Right ventricle myocardium inferior (tissue), 1 donor: Measurements from ENCODE around the gene LUZP1. TPM values are rescaled to one million over a fixed set of nuclear protein-coding genes. Genes with fewer than 3 reads are reported as not detected.

Experiments used
- ATAC-seq: fragments of 200-7000 bp; cut with Tn5 transposase; one replicate; pipeline ENCODE4 v1.9.1; 2020; ENCODE audit warnings: mild to moderate bottlenecking, moderate library complexity
- DNase-seq: peaks from one replicate; pipeline ENCODE4 v3.0.0; 2021; ENCODE audit errors: missing footprints
- intact Hi-C: fragments of 100-400 bp; cut with DNase I; formaldehyde crosslinking; loops from one replicate; pipeline ENCODE4 v1.11.0; 2022
- total RNA-seq: library from RNA; stranded (reverse); fragmentation: NEBNext Ultra II Directional; extraction: Animal tissue kit (Norgen Biotek cat#: 25700); gene quantifications from one replicate; pipeline ENCODE4 v1.2.1, GENCODE V29; 2021
- donor health status: DM: no; HTN: yes; CAD: no; lungs with severe emphysema.

Gene LUZP1
- total RNA-seq, 1 donor from 2014 or later, result 30.4 TPM

DNA sequence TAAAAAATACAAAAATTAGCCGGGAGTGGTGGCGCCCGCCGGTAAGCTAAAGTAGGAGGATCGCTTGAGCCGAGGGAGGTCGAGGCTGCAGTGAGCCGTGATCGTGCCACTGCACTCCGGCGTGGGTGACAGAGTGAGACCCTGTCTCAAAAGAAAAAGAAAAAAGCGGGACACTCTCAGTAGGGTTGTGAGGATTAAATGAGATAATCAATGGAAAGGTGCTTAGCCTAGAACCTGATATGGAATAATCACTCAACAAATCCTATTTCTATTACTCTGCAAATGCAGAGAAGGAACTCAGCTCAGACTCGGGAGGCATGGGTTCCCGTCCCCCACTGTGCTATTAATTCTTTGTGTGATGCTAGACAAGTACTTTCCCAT lies 529 bp upstream of the LUZP1 start:
- intact Hi-C loops, result loop anchor here (5.0 kb wide), 1 partner anchor 47 kb away; no protein-coding TSS in a partner anchor
- DNase-seq (no peak), ATAC-seq (no peak)

DNA sequence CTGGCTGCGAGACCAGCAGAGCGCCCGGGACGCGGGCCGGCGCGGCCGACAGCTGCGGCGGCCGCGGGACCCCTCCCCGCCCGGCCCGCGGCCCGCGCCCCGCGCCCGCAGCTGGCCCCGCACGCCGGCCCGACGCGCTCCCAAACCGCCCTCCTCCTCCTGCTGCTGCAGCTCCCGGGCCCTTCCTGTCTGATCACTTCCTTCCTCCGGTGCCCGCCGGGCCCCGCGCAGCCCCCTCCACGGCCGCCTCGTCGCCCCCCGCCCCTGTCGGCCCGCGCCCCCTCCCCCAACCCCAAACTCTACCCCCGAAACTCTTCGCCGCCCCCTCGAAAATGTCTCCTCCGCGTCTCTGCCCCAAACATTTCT lies 594 bp downstream of the LUZP1 start:
- peak; percentile 60 for DNase-seq
- ATAC-seq, result no peak
- intact Hi-C loops, result loop anchor here (5.0 kb wide), 1 partner anchor 46 kb away; no protein-coding TSS in a partner anchor

DNA sequence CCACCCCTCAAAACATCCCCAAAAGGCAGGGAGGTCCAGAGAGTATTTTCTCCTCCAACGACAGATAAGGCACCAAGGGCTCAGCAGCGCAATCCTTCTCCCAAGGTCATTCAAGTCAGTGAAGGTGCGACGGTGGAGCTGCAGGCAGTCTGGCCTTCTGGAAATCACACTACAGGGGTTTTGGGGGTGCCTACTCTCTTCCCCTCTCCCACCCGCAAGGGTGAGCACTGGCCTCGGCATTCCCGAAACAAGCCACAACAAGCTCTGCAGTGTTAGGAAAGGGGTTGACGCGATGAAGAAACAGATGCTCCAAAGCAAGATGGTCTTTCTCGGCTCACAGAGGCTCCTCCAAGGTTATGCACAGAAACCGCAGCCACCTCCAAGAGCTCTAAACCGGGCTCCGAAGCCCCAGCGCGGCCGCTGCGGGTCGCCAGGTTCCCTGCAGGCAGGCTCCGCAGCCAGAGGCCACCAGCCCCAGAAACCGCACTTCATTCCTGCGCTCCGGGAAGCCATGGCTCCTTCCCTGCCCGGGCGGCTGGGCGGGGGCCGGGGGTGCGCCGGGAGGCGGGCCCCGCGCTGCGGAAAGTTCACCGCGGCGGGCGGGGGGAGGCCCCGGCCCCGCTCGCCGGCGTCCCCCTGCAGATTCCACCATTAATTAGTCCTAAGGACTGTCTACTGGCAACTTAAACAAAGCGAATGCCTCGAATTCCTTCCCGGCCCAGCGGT lies 1.1 kb downstream of the LUZP1 start:
- DNase-seq (peak; percentile 81), ATAC-seq (peak; percentile 42)
- intact Hi-C loops, result loop anchor here (5.0 kb wide), 1 partner anchor 45 kb away; no protein-coding TSS in a partner anchor

DNA sequence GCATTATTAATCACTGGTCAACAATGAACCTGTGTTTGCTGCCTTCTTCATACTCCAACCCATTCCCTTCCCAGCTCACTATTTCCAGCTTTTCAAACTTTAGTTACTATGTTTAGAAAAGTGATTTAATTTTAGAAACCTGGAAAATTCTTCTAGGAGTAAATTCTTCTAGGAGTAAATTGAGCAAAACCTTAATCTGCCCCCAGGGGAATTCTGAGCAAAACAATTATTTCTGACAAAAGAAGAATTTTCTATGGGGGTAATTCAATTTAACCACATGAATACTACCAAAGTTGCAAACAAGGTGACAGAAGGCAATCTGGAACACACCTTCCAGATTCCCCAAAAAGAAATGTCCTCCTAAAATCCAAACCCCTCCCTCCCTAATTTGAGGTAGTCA lies 1.8 kb downstream of the LUZP1 start:
- ATAC-seq (no peak), DNase-seq (no peak)
- intact Hi-C loops, result loop anchor here (5.0 kb wide), 1 partner anchor 45 kb away; no protein-coding TSS in a partner anchor

DNA sequence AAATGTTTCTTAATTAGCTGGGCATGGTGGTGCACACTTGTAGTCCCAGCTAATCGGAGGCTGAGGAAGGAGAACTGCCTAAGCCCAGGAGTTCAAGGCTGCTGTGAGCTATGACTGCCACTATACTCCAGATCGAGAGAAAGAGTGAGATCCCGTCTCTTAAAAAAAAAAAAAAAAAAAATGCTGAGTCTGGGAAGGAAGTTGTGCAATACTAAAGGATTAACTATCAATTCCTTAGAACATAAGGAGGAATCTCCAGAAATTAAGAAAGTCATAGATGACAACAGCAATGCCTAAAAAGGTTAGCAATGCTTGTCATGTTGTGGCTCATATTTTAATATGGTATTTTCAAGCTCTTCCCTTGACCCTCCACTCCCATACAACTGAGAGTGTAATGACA lies 5.3 kb downstream of the LUZP1 start:
- DNase-seq (no peak), ATAC-seq (no peak)
- intact Hi-C loops, result no loop called here

DNA sequence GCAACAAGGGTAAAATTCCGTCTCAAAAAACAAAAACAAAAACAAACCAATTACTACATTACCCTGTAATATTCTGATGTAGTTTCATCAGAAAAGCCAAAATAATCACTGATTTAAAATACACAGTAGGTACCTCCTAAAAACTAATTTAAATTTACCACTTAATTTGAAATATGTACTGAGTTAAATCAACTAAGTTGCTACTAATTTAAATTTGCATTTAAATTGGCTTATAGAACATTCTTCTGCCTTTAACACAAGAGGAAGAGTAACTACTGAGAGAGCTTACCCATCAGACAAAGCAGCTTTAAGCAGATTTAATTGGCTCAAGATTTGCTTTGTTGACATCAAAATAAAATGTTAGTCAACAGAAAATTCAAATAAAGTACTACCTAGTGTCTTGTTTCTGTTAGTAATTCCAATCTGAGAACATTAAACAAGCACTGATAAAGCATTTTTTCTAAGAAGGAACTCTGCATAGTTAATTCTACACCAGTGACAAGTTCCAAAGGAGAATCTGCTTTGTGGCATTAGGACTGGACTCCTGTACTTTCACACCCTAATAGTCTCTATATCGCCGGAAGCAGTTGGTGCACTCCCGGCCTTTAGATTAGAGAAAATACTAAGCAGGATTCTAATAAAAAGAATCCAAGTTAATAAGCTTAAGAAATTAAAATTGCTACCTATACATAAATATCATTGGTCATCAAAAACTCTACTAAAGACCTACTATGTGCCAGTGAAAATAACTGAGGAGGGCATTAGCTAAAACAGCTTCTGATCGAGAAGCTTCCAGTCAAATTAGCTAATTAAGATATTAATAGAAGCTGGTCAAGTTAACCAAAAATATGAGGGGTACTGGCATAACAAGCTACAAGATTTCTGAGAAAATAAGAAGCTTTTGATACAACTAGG lies 8.4 kb downstream of the LUZP1 start:
- ATAC-seq (no peak), DNase-seq (no peak)
- intact Hi-C loops, result no loop called here

DNA sequence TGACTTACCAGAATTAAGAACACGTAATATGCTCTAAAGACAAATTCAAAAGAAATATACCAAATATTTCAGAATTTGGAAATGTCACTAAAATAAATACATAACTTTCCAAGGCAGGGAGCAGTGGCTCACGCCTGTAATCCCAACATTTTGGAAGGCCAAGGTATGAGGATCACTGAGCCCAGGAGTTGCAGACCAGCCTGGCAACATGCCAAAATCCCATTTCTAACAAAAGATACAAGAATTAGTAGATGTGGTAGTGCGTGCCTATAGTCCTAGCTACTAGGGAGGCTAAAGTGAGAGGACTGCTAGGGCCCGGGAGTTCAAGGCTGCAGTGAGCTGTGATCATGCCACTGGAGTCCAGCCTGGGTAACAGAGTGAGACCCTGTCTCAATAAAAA lies 11.7 kb downstream of the LUZP1 start:
- no peak for DNase-seq
- intact Hi-C loops, result no loop called here
- ATAC-seq, result no peak

DNA sequence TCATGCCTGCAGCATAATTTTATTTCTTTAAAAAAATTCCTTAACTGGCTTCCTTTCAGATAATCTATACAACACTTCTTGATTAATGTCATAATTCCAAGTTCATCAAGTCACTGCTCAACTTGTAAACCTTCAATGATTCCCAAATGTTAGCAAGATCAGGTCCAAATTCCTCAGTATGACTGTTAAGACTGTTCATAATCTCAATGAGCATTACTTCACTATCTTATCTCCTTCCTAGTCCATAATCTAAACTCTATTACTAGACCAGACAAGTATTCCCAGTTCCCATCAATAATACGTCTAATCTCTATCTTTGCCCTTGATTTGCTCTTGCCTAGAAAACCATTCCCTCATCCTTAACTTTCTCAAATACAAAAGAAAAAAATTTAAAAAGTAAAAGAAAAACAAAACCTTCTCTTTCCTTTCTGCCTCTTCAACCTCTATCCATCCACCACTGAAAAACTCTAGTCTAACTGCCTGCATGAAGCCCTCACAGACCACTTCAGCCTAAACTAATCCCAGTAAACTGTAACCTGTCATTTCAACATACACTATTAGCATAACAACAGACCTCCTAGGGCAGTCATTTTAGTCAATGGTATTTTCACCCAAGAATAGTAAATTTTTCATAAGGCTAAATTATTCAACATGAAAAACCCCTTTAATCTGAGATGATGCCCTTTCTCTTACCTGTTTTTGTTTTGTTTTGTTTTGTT lies 15.5 kb downstream of the LUZP1 start:
- DNase-seq, result no peak
- ATAC-seq, result no peak
- intact Hi-C loops, result no loop called here

DNA sequence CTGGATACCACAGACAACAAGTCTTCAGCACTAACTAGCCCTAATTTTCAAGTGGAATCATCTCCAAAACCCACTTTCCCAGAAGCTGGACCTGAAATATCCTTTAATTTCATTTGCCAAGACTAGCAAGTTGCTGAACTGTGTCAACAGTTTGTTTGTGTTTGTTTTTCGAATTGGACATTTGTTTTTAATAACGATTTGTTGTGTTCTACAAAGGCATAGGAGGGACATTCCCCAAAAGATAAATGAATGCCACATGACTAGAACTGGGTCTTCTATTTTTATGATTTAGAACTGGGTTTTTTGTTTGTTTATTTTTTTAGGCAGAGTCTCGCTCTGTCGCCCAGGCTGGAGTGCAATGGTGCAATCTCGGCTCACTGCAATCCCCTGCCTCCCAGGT lies 17.9 kb downstream of the LUZP1 start:
- intact Hi-C loops, result no loop called here
- ATAC-seq, result no peak
- DNase-seq, result no peak

DNA sequence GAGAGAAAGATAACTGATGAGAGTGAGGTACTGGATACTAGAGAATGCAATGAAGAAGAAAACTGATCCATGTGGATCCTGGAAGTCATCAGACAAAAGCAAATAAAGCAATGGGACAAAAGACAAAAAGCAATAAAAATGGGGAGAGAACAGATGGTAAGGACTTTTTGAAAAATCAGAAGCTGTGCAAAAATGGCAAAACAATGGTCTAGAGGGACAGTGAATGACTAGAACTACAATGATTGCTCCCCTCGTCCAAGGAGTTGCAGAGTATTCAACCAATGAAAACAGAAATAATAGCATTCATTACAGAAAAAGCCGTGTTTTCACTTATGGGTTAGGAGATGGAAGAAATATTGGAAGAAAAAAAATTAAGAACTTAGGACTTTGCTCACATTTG lies 18.5 kb downstream of the LUZP1 start:
- DNase-seq (no peak), ATAC-seq (no peak)
- intact Hi-C loops, result no loop called here

DNA sequence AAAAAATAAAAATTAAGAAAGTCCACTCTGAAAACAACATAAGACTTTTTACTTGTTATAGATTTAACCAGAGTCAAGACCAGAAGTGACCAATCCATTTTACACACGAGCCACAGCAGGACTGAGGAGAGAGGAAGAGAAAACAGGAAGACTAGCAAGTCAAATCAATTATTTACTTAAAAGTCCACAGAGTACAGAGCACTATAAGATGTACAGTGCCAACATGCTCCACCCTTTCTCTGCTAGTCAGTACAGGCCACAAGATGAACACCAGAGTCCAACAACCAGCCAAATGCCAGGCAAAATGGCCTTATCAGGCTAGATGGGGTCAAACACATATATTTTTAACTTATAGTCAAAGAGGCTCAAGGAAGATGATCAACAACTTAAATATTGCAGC lies 19.5 kb downstream of the LUZP1 start:
- intact Hi-C loops, result no loop called here
- ATAC-seq, result no peak

DNA sequence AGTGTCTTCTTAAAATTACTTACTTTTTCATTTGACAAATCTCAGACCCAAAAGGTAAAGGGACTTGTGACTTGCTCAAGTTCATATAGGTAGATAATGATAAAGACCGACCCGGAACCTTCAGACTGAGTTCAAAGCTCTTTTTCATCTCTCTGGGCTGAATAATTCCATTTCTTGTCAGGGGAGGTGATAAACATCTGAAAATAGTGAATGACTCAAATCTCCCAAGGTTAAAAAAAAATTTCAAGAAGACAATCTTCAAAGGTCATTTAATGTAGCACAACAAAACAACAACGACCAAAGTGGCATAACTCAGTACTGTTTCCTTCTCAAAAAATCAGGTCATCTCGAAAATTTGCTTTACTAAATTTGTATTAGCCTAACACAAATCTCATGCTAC lies 20.6 kb downstream of the LUZP1 start:
- intact Hi-C loops, result no loop called here
- DNase-seq, result no peak
- no peak for ATAC-seq

More for the DNA sequence above, 19.5 kb downstream of the LUZP1 start:
- DNase-seq, result no peak

DNA sequence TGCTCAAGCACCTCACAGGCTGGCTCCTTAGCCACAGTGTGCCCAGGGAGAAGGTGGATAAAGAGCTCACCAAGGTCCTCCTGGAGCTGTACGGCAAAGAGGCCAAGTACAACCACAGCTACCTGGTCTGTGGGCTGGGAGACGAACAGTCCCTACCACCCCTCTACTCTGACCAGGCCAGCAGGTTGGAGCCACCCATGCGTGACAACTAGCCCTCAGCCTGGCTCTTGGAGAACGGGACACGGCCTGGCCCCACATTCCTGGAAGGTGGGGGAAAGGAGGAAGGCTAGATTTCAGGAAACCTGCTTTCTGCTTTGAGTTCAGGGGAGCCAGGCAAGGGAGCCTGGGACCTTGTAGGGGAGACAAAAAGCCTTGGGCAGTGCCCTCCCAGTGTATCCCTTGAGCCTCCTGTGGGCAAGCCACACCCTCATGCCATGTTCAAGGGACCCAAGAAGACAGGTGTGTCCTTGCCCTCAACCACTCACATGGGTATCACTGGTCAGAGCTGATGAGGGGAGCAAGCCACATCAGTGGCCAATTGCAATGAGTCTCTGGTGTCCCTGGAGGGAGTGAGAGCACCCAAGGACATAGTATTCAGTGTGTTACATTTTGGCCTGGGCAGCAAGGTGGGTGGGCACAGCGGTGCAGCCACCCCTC lies 27.6 kb downstream of the LUZP1 start:
- ATAC-seq, result no peak
- no peak for DNase-seq
- intact Hi-C loops, result no loop called here

DNA sequence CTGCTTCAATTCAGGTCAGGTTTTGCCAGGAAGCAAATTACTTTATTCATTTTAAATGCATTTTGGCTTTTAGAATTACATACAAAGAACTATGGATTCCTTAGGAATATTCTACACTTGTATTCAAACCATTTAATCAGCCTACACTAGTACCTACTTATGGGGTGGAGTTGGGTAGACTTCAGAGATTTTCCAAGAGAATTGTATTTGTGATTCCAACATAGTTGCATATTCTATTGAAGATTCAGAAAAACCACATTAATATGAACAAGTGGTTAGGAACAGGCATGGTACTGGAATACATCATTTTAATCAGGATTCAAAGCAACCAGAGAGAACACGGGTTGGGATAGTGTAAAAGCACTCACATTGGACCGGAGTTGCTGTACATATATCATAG lies 33.4 kb downstream of the LUZP1 start:
- no peak for DNase-seq
- intact Hi-C loops, result no loop called here
- ATAC-seq, result no peak

DNA sequence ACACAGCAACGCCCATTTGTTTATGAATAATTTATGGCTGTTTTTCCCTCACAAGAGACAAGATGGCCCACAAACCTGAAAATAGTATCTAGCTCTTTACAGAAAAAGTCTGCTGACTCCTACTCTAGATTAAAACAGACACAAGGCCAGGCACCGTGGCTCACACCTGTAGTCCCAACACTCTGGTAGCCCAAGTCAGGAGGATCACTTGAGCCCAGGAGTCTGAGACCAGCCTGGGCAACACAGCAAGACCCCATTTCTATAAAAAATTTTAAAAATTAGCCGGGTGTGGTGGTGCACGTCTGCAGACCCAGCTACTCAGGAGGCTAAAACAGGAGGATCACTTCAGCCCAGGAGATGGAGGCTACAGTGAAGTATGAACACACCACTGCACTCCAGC lies 34.6 kb downstream of the LUZP1 start:
- DNase-seq (no peak), ATAC-seq (no peak)
- intact Hi-C loops, result no loop called here

DNA sequence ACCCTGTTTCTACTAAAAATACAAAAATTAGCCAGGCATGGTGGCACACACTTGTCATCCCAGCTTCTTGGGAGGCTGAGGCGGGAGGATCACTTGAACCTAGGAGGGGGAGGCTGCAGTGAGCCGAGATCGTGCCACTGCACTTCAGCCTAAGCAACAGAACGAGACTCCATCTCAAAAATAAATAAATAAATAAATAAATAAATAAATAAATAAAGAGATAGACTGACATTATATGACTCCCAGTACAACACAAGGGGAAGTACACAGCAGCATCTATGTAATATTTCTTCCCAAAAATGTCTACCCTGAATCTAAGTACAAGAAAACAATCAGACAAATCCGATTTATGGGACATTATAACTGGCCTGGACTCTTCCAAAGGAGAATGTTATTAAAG lies 35.1 kb downstream of the LUZP1 start:
- intact Hi-C loops, result no loop called here
- DNase-seq (no peak), ATAC-seq (no peak)

DNA sequence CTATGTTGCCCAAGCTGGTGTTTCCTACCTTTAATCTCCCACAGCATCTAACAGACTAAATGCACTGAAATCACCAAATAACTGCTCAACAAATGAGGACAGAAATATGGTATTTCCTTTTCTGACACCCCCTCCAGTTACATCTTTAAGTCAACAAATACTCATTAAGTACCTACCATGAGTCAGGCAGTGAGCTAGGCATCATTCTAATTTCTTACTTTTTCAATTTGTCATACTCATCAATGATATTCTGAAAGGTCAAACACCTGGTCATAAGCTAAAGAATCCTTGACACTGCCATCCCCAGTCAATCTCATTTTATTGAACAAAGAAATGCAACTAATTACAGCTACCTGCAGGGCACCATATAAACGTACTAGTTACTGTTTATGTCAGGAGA lies 36.6 kb downstream of the LUZP1 start:
- no peak for ATAC-seq
- intact Hi-C loops, result no loop called here
- no peak for DNase-seq

DNA sequence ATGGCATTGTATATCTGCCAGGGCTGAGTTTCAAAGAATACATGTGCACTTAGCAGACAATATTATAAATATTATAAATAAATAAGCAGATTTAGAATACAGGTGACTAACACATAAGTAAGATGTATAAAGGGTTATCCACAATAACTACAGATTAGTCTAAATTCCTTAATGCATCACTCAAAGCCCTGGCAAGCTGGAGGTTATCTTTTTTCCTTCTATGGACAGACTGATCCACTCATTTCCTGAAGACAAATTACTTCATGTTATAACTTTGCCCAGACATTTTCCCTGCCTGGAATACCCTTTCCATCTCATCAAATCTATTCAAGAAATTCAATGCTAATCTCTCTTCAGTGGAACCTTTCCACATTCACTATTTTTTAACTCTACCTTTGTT lies 38.8 kb downstream of the LUZP1 start:
- DNase-seq, result no peak
- intact Hi-C loops, result no loop called here
- ATAC-seq, result no peak

DNA sequence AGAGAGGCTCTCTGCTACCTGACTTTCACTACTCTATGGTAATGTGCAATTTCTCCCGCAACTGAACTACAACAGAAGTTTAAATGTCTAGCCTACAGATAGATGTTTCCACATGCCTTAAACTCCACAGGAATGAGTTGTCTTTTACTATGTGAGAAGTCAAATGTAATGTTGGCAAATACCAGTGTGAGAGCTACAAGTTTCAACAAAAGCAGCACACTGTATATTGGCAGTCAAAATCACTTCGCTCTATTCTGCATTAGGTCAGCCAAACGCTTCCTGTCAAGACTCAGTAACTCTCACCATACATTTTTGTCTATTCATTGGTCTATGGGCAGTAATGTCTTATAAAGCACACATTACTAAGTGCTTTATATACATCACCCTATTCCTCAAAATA lies 41.9 kb downstream of the LUZP1 start:
- intact Hi-C loops, result no loop called here
- no peak for ATAC-seq
- no peak for DNase-seq
